HG03060 (cell line): Measurements from ENCODE around the gene GRK2.
"Not testable (repeated sequence)": the region's sequence is repeated elsewhere in the genome, so short reads cannot be mapped to it uniquely, and the experiment has no call there.

Experiments used
- ATAC-seq: cut with Tn5 transposase; IDR thresholded peaks from one replicate; pipeline ENCODE4 v1.9.1; 2021; ENCODE audit warnings: low read depth, moderate number of reproducible peaks; ENCODE audit not compliant: unreplicated experiment

GRK2 gene

DNA sequence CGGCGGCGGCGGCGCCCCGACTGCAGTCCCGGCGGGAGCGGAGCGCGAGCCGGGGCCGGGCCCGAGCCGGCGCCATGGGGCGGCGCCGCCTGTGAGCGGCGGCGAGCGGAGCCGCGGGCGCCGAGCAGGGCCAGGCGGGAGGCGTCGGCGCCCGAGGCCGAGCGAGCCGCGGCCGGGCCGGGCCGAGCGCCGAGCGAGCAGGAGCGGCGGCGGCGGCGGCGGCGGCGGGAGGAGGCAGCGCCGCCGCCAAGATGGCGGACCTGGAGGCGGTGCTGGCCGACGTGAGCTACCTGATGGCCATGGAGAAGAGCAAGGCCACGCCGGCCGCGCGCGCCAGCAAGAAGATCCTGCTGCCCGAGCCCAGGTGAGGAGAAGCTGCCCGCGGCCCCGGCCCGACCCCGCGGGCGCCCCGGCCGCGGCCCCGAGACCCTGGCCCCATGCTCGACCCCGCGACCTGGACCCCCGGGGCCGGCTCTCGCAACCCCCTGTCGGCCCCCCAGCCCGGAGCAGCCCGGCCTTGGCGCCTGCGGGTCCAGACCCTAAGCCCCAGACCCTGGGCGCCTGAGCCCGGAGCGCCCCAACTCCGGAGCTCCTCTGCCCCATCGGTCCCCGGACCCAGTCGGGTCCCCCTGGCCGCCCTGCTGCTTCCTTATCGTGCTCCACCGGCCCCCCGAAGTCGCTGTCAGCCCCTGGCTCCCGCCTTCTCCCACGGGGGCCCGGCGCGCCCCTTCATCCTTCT, at the start of gene GRK2:
Gene GRK2, plus strand, starts transcription at position 25 of the 739 bp plus-strand sequence. Its CDS starts 227 bp downstream, at position 252.
- no peak for ATAC-seq

DNA sequence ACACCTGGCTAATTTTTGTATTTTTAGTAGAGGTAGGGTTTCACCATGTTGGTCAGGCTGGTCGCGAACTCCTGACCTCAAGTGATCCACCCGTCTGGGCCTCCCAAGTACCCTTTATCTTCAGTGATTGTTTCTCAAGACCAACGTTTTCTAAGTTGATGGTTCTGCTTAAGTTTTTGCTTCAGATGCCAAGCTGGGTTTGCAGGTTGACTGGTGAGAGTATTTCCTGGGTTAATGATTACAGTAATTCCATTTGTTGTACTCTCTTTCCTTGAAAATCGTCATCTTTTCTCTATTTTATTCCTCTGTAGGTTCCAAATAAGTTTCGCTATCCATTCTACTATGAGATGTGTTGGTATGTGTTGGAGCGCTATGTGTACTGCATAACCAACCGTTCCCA, 38.5 kb upstream of the GRK2 start:
- ATAC-seq: no peak

DNA sequence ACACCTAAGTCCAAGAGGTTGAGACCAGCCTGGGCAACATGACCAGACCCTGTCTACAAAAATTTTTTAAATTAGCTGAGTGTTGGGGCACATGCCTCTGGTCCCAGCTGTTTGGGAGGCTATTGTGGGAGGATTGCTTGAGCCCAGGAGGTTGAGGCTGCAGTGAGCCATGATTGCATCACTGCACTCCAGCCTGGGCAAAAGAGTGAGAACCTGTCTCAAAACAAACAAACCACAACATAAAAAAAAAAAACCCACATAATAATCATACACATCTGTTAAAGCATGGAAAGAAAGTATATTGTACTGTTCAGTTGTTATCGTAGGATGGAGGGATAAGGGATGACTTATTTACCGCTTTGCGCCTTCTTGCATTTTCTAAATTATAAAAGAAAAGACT, 35.9 kb upstream of the GRK2 start:
- ATAC-seq: no peak

DNA sequence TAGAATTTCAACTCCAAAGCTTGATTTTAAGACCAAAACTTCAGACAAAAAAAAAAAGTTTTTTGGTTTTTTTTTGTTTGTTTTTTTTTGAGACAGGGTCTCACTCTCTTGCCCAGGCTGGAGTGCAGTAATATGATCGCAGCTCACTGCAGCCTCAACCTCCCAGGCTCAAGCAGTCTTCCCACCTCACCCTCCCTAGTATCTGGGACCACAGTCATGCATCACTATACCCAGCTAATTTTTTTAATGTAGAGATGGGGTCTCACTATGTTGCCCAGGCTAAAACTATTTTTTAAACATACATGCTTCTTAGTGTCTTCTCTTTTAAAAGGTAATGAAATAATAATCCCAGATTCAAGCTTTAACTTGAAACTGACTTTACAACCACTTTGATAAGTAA, 35.4 kb upstream of the GRK2 start:
- no peak for ATAC-seq

GRCh38 chr11:67233584-67234190, 32.6 kb upstream of the GRK2 start:
- no peak for ATAC-seq

DNA sequence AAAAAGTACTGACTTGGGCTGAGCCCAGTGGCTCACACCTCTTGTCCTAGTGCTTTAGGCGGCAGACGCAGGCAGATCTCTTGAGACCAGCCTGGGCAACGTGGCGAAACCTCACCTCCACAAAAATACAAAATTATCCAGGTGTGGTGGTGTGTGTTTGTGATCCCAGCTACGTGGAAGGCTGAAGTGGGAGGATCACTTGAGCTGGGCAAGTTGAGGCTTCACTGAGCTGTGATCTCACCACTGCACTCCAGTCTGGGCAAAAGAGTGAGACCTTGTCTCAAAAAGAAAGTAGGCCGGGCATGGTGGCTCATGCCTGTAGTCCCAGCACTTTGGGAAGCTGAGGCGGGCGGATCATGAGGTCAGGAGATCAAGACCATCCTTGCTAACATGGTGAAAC, 31.7 kb upstream of the GRK2 start:
- ATAC-seq: not testable (repeated sequence)

GRCh38 chr11:67237574-67237973, 28.7 kb upstream of the GRK2 start:
- ATAC-seq: no peak

DNA sequence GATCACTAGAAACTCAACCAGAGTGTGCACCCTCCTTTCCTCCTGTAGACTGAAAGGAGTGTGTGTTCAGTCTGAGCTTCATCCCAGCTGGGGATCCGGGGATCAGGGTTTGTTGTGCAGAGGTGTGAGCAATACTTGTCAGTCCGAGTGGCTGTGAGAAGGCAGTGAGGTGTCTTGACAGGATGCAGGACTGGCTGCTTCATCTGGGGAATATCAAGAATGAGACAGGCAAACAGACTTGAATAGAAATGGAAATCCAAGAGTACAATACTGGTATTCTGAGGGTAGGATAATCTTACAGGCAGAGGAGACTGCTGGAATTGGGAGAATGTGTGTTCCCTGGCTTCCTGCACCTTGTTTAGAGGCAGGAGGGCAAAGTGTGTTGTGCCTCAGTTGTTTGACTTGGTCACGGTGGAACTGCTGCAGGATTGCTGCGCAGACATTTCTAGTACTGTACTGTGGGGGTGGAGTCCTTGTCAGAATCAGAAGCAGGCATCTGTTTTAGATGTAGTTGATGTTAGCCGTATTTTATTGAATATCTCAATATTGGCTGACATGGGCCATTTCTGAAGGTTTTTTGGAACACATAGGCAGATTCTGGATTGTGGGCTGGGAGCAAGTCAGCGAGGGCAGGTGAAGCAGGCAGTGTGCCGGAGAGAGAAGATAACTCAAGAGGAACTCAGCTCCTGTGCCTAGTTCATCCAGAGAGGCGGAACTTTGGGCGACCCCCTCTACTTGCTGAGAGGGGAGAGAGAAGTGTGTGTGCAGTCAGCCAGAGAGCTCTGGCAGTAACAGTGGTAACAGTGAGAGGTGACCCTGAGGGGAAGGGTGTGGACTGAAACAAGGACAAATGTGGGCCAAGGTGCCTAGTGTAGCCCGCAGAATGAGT, 27.1 kb upstream of the GRK2 start:
- no peak for ATAC-seq

GRCh38 chr11:67239783-67240575, 26.3 kb upstream of the GRK2 start:
- peak; percentile 82 for ATAC-seq

DNA sequence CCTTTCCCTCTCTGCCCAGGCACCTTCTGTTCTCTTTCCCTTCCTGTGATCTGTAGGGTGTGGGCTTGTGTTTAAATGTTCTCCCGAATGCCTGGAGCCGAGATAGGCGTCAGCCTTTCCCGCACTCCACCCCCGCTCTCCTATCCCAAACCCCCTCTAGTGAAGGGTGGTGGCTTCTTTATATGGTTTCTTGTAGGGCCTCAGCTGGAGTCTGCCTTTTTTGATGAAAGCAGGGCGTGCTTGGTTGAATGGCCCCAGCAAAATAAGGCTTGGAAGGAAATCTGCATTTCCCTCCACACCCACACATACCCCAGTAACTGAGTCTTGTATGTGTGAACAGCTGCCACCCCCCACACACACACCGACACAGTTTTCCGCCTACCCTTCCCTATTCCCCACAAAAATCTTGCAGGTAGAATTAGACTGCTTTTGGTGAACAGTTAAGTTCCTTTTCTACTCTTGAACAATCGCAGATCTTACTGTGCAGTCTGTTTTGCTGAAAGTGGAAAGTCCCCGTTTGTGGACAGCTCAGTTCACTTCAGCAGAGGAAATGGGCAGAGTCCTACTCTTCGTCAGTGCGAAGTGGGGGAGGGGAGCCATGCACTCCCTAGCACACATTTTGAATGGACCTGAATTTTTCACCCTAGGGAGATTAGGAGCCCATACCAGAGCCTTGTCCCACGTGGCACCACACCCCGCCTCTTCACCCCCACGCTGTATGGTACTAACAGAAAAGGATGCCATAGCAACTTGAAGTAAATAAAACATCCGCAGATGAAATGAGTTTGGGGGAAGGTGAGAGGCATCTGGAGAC, 25.5 kb upstream of the GRK2 start:
- ATAC-seq: no peak

GRCh38 chr11:67242548-67242947, 23.7 kb upstream of the GRK2 start:
- ATAC-seq: no peak

DNA sequence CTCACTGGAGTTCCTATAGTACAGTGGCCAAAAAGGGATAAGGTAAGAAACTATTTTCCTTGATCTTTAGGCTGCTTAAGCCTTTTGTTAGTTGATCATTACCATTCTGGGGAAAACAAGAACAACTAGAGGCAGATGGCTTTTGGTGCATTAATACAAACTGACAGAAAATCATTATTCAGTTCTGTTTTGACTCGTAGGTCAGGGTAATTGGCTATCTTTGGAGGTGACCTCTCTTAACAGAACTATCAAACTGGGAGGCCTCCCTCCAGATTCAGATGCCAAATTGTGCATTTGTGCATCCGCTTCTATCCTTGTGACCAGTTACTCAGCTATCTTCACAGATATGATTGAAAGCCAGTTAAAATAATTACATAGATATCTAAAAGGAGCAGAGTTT, 23.2 kb upstream of the GRK2 start:
- ATAC-seq: no peak

GRCh38 chr11:67245046-67245445, 21.2 kb upstream of the GRK2 start:
- no peak for ATAC-seq

- no peak for ATAC-seq
These were observed 18.2 kb upstream of the GRK2 start for GRCh38 chr11:67247946-67248550.

GRCh38 chr11:67248653-67249052, 17.6 kb upstream of the GRK2 start:
- no peak for ATAC-seq

DNA sequence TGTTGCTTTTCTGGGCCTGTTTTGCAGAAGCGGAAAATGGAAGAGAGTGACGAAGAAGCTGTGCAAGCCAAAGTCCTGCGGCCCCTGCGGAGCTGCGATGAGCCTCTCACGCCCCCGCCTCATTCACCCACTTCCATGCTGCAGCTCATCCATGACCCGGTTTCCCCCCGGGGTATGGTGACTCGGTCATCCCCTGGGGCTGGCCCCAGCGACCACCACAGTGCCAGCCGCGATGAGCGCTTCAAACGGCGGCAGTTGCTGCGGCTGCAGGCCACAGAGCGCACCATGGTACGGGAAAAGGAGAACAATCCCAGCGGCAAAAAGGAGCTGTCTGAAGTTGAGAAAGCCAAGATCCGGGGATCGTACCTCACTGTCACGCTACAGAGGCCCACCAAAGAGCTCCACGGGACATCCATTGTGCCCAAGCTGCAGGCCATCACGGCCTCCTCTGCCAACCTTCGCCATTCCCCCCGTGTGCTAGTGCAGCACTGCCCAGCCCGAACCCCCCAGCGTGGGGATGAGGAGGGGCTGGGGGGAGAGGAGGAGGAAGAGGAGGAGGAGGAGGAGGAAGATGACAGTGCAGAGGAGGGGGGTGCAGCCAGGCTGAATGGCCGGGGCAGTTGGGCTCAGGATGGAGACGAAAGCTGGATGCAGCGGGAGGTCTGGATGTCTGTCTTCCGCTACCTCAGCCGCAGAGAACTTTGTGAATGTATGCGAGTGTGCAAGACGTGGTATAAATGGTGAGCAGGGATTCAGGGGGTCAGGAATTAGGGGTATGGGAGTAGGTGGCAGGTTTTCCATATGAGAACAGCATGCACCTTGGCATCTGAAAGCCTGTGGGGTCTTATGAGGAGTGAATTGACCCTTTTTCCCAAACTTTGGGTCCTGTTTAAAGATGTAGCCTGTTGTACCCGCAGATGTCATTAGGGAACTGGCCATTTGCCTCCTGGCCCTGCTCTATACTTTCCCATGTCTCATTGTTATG, 15.9 kb upstream of the GRK2 start:
- ATAC-seq: no peak

DNA sequence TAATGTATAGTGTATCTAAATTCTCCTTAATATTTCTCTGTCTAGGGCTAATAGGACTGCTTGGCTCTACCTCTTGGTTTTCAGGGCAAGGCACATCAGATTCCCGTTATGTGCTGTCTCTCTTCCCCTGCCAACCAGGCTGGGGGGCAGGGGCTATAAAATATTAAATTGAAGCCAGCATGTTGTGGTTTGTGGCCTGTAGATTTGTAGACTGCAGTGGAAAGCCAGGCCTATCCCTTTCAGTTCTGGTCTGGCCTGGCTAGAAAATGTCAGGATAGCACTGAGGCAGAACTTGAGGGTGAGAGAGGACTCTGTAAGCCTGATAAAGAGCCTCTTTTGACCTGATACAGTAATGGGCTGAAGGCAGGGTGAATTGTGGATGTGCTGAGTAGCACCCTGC, 14.4 kb upstream of the GRK2 start:
- ATAC-seq: no peak

DNA sequence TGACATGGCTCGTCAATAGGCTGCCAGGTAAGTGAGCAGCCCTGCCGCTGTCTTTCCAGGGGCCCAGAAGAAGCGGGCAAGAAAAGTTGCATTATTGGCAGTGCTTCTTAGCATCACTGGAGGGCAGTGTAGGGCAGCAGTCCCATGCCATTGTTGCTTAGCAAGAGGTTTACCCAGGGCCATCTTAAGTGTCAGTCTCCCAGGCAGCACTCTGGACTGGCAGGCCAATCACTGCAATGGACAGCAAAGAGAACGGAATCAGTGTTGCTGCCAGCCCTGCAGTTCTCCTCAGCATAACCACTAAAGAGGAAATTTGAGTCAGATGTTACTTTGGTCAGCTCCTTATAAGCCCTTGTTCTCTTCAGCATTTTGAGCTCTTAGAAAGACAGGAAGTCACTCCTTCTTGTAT, 13.4 kb upstream of the GRK2 start:
- ATAC-seq: no peak
